ENCODE data around the gene TTC6.

TTC6 gene

DNA sequence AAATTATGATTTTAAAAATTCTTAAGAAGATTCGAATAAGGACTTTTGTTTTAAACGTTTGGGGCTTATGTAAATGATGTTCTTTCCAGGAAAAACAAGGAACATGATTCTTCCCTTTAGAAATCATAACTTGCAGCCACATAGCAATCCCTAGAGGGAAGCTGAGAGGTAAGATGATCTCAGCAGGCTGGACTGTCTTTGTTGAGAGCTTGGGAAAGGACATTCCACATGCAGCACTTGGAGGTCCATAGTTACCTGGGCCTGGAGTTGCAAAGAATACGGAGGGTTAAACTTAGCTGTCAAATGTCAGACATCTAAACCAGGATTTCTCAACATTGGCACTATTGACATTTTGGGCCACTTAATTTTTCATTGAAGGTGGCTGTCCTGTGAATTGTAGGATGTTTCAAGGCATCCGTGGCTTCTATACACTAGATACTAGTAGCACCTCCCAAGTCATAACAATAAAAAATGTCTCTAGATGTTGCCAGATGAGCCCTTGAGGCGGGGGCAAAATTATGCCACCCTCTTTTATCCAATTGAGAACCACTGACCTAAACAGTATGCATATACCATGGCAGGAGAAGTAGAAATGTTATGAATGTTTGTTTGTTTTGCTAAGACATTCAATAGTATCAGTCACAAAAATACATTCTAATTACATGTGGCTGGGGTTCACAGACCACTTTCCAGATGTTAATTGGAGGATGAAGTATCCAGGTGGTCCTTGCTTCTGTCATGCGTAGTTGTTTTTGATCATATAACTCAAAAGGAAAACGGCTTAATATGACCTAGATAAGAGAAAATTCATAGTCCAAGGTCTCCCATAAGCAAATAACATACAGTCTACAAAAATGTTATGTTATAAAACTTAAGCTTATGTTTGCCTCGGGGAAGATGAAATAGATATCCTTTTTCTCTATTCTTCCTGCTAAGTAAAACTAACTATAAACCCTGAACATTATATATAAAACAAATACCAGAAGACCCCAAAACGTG lies 30.5 kb downstream of the TTC6 start:
- no peak for DNase-seq (ENCODE audit: low spot score)

DNA sequence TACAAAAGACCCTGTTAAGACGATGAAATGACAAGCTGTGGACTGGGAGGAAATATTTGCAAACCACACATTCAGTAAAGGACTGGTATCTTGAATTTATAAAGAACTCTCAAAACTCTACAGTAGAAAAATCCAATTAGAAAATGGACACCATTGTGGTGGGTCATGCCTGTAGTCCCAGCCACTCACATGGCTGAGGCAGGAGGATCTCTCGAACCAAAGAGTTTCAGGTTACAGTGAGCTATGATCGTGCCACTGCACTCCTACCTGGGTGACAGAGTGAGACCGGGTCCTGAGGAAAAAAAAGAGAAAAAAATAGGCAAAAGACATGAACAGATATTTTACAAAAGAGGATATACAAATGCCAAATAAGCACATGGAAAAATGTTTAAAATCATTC lies 41.9 kb downstream of the TTC6 start:
- no peak for DNase-seq (ENCODE audit: low spot score)

DNA sequence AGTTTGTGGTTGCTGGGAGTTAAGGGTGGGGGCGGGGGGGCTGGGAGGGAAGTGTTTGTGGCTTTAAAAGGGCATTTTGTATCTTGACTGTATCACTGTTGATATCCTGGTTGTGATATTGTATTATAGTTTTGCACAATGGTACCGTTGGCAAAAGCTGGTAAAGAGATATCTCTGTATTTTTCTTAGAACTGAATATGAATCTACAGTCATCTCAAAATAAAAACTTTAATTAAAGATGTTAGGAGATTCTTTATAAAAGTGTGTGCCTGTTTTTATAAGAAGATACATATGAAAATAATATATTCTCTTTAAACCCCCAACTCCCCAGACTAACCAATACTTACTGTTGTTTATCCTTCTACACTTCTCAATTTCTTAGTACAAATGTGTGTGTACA lies 43.2 kb downstream of the TTC6 start:
- DNase-seq (ENCODE audit: low spot score): no peak

DNA sequence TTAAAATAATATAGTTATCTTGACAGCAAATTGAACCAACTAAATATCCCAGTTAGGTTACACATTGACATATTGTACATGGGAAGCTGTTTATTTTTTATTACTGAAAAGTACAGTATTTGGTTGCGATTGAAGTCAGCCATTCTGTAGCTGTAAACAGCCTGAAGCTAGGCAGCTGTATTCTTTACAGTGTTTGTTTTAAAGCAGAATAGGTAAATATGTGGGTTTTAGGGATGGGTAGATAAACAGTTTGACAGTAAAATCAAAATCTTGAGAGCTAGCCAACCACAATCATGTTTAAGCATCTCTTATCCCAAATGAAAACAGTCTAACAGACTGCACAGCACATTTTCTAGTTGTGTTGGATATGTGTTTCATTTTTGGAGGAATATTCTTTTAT lies 45.7 kb downstream of the TTC6 start:
- no peak for DNase-seq (ENCODE audit: low spot score)

DNA sequence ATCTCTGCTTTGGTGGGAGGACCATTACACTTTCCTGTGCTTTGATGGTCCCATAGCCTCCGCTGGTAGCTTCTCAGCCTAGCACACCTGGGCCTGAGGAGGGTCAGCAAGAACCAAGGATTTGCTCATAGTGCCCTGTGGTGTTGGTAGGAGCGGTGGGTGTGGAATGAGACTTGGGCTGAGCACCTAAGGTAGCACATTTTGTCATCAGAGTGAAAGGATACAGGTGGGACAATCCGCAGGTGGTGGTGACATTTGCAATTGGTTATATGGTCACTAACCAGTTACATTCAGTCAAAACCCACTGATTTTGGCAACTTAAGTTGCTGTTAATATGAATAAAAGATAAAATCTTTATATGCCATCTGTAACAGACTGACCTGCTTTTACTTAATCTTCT lies 46.7 kb downstream of the TTC6 start:
- no peak for DNase-seq (ENCODE audit: low spot score)

DNA sequence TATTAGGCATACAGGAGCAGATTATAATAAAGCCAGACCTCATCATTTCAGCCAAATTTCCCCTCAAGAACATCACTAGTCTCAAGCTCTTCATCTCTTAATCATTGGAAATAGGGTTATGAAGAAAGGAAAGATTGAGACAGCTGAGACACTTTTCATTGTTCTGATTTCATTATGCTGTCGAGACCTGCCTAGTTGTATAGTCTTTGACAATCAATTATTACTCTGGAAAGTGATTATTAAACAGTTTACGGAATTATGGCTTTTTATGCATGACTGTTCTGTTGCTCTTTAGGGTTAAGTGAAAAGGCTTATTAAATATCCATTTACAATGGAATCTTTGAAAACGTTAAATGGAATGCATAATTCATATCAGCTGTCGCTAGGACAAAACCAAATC lies 48.3 kb downstream of the TTC6 start:
- no peak for DNase-seq (ENCODE audit: low spot score)

Data from hepatic stellate cell (primary cell).